Smooth muscle cell of the umbilical artery (primary cell): ENCODE results near the gene ELAVL2. TPM values are rescaled to one million over a fixed set of nuclear protein-coding genes. Genes with fewer than 3 reads are reported as not detected.

Source experiments
- total RNA-seq: library from RNA; depleted of rRNA; stranded (reverse); fragments of >200 nt; gene quantifications from 2 replicates; pipeline ENCODE4 v1.2.3, GENCODE V29; 2014

ELAVL2 gene
- under 0.01 TPM in 1 of 2 replicates, not detected in the other for total RNA-seq

DNA sequence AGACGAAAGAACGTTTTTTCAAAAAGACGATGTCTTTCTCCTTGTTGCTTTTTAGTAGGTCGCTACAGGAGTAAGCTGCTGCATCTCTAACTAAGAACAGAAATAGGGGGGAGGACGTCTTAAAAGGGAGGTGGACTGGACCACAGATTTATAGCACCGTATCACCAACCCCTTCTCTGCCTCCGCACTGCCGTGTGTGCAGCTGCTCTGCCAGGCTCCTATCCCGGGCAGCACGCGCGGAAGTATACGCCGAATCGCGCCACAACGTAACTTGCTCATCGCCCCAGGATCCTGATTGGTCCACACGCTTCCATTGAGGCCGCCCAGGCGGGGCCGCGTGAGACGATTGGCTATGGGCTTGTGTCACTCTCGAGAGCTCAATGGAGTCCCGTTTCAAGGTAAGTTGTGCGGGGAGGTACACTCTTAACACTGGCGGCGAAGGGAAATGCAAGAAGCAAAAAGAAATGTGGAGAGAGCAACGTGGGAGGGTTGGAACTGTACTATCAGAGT lies at the start of gene ELAVL2:
Gene ELAVL2 (minus strand): TSS at position 121 of the 510 bp plus-strand sequence. CDS start 64,006 bp downstream, outside the sequence.

